ELF-1 (cell line): ENCODE measurements around the gene SIGLEC15.
"Not testable (repeated sequence)": the region's sequence is repeated elsewhere in the genome, so short reads cannot be mapped to it uniquely, and the experiment has no call there.

Experiments
- DNase-seq: peaks from one replicate; pipeline ENCODE4 v3.0.0-alpha.2; 2016; ENCODE audit warnings: low read depth, low spot score

SIGLEC15 gene

GRCh38 chr18:45843019-45843418, 17.5 kb downstream of the SIGLEC15 start:
- DNase-seq = no peak

- DNase-seq = no peak
Observed at GRCh38 chr18:45844938-45845337, 19.5 kb downstream of the SIGLEC15 start.

DNA sequence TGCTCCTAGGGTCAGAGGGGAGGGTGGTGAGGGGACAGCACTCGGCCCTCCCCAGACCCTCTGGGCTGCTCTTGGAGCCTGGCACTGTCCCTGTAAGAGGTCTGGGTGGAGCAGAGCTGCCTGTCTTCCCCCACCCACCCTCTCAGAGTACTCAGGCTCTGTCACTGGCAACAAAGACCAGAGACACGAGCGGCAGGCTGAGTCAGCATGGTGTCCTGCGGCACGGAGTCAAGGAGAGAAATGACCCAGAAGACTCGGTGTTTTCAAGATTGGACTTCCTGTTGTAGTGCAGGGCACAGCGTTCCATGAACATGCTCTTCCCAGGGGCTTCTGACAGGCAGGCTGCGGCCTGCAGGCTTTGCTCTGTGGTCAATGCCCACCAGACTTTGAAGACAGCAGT, 19.9 kb downstream of the SIGLEC15 start:
- peak; percentile 30 for DNase-seq

DNA sequence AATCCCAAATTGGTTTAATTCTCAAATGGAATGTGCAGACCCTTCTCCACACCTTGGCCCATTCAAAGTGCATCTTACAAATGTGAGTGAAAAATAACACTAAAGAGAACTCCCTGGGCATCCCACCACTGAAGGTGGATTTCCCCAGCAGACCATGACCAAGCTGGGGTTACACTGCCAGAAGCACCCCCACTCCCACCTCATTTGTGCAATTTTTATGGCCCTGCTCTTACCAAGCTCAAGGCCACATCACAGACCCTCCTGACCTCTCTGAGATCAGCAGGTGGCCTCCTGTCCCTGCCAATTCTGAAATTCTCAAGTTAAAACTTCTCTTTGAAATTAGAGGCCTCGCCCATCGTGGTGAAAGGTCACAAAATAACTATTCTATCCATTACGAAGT, 21.6 kb downstream of the SIGLEC15 start:
- DNase-seq = no peak

DNA sequence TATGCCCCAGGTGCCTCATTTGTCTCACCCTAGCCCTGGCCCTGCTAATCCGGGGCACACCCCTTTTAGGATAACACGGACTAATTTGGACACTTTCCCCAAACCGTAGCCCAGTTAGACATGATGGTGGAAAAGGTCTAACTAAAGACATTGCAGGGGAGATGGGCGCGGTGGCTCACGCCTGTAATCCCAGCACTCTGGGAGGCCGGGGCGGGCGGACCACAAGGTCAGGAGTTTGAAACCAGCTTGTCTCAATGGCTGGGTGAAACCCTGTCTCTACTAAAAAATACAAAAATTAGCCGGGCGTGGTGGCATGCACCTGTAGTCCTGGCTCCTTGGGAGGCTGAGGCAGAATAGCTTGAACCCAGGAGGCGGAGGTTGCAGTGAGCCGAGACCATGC, 23.2 kb downstream of the SIGLEC15 start:
- DNase-seq = not testable (repeated sequence)

DNA sequence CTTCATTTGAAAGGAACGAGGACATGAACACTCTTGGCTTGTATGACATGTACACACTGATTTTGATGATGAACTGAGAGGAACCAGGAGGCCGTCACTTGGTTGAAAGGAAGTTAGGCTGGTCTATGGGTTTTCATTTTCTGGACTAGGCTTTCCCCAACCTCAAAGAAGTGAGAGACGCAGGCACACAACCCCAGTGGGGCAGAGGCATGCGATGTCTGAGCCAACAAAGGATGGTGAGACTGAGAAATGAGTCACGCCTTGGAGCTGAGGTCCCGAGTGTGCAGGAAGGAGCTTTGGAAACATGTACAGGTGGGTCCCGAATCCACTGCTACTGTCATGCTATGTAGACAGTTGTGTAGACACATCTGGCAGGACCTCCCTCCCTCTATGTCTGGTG, 24.1 kb downstream of the SIGLEC15 start:
- DNase-seq = no peak

GRCh38 chr18:45850021-45850420, 24.5 kb downstream of the SIGLEC15 start:
- peak; percentile 49 for DNase-seq

DNA sequence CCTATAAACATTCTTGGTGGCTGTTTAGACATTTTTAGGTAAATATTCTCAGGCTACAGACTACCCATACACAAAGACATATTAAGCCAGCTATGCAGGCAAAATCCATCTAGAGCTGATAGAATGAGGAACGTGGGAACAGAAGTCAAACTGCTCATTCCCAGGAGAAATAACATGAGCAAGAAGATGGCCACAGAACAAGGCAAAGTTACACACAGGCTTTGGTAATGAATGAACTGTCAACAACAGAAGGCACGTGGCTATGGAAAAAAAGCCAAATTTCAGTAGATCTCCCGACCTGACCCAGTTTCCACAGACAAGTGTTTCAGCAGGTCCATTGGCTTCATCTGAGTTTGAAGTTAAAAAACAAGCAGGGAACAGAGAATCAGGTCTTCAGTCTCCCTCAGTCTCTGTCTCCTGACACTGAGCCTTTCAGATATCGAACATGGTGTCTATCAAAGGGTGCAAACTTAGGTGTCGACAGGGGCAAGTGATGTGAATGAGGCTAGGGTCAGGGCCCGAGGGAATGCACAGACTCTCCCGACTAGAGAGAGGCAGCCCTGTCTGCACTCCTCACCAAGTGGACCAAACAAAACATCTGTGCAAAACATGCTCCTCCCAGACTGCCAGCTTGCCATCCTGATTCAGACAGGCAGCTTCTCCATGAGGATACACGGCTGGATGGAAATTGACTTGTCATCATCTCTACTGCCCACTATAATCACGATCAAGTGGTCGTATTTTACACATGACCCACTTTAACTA, 25.9 kb downstream of the SIGLEC15 start:
- DNase-seq = no peak

DNA sequence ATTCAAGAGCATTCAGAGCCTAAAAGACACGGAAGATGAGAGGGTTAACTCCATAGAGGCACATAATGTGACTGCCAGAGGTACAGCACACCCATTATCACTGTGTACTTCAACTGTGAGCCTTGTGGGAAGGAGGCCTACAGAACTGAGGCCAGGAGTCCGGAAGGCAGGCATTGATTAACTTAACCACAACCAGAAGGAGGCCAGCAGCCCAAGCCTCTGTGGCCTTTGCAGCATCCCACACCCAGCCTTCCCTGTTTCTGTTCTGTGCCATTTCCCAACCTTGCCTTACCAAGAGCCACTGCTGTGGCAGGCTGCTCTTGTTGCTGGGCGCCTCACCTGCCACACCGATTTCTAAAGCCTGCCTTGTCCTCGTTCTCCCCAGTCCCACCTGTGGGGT, 27.2 kb downstream of the SIGLEC15 start:
- no peak for DNase-seq

DNA sequence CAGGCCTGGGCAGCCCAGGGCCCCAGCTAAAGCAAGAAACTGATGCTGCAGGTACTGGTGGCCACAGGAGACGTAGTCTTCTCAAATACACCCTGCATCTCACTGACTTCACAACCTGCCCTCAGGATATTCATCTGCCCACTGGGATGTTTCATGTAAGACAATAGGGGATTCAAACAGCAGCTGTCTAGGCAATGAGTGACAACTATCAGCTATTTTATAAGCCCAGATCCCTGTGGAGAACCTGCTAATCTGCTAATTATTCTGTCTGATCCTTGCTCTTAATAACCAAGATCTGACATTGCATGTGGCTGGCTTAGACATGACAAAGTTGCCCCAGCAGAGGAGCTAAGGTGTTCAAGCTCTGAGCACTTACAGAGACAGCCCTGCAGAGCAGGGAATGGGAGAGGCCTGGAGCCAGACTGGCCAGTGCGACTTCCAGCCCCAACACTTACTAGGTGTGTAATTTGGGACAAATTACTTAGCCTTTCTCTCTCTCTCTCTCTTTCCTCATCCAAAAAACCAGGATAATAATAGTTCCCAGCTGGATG, 28.6 kb downstream of the SIGLEC15 start:
- DNase-seq = no peak

GRCh38 chr18:45856531-45856930, 31.1 kb downstream of the SIGLEC15 start:
- no peak for DNase-seq

DNA sequence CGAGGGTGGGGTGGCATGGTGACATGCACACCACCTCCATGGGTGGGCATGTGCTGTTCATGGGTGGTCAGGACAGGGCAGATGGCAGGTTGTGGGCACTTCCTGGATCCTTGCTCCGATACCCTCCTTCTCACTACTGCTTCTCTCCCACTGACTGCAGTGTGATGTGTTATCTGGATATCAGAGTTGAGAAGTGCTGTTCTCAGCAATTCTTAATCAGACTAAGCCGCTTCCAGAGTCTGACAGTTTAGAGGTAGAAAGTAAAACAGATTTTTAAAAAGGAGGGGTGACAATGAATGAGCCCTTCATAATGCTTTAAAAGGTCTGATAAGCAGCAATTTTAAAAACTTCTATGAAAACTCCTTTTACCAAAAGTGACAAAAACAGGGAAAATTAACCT, 33.9 kb downstream of the SIGLEC15 start:
- DNase-seq = no peak

GRCh38 chr18:45860492-45860891, 35.0 kb downstream of the SIGLEC15 start:
- no peak for DNase-seq

- no peak for DNase-seq
Observed at GRCh38 chr18:45860971-45861370, 35.5 kb downstream of the SIGLEC15 start.

GRCh38 chr18:45861926-45862325, 36.5 kb downstream of the SIGLEC15 start:
- DNase-seq = no peak

GRCh38 chr18:45863469-45863868, 38.0 kb downstream of the SIGLEC15 start:
- DNase-seq = no peak

DNA sequence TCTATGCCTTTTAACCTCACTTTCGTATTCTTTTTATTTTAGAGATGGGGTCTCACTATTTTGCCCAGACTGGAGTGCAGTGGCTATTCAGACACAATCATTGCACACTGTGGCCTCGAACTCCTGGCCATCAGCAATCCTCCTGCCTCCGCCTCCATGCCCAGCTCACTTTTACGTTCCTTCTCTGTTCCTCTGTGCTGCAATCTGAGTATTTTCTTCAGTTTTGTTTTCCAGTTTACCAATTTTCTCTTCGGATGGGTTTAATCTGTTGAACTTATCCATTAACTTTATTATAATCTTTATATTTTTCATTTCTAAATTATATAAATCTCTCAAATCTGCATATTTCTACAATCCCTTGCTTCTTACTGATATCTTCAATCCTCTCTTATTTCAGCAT, 38.6 kb downstream of the SIGLEC15 start:
- DNase-seq = no peak

GRCh38 chr18:45865466-45865865, 40.0 kb downstream of the SIGLEC15 start:
- no peak for DNase-seq

DNA sequence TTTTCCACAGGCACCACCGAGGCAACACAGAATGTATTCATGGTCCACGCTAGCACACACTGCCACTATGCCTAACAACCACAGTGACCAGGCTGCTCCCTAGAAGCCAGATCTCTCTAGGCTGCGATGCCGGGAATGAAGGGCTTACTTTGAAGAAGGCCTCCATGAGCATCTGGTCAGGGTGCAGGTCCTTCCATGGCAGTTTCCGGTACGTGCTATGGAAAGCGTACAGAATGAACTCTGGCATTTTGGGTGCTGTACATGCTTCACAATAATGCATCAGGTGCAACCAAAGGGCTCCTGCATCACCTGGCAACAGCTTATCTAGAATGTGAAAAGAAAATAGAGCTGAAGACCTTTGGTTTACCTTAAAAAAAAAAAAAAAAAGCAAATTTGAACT, 44.9 kb downstream of the SIGLEC15 start:
- no peak for DNase-seq

DNA sequence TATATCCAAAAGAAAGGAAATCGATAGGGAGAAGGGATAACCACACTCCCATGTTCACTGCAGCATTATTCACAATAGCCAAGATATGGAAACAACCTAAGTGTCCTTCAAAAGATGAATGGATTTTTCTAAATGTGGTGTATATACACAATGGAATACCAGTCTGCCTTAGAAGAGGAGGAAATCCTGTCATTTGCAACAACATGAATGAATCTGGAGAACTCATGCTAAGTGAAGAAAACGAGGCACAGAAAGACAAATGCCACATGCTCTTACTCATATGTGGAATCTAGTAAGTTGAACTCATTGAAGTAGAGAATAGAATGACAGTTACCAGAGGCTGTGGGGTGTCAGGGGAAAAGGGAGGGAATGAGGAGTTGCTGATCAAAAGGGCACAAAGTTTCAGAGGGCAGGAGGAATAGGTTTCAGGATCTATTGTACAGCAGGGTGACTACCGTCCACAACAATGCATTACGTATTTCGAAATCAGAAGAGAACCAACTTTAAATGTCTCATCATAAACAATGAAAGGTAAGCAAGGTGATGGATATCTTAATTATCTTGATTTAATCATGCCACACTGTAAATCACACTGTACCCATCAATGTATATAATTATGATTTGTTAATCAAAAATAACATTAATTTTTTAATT, 46.1 kb downstream of the SIGLEC15 start:
- DNase-seq = no peak

GRCh38 chr18:45874491-45875184, 49.2 kb downstream of the SIGLEC15 start:
- no peak for DNase-seq

GRCh38 chr18:45876161-45876560, 50.7 kb downstream of the SIGLEC15 start:
- DNase-seq = no peak
